Cerebellar nuclear complex (tissue), 1 donor: ENCODE data around the gene RAB15.

Source experiments
- DNase-seq, 2 experiments: peaks; one replicate each; lab custom pipeline; 2025; lab: John Stamatoyannopoulos, UW

RAB15 gene

GRCh38 chr14:64971943-64972791 is at the start of gene RAB15:
Gene RAB15 (minus strand): TSS chr14:64972336. CDS start chr14:64972076, 260 bp downstream.
- DNase-seq, result no peak

DNA sequence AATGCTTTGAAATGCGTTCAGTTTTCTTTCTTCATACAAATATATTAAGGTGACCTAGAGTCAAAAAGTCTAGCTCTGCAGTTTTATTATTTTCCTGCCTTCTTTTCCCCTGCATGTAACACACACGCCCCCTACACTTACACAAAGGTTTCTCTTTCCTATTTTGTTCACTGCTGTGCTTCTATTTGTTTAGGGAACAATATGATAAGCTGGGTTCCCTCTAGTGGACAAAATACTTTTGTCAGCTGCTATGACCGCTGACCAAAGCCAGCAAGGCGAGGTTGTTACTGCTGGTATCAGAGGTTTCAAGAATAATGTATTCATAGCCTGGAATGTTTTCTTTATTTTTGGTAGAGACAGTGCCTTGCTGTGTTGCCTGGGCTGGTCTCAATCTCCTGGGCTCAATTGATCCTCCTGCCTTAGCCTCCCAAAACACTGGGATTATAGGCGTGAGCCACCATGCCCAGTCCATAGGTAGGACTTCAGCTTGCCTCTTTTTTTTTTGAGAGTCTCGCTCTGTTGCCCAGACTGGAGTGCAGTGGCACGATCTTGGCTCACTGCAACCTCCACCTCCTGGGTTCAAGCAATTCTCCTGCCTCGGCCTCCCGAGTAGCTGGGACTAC is 47.9 kb upstream of the RAB15 start:
- peak in 1 of 2 experiments; percentile 30 for DNase-seq

- no peak for DNase-seq
Measured at GRCh38 chr14:65016471-65016870, 44.3 kb upstream of the RAB15 start.

- DNase-seq, result peak; percentile 89 to 93
Measured at GRCh38 chr14:65015391-65015790, 43.3 kb upstream of the RAB15 start.

- DNase-seq, result no peak
Measured at GRCh38 chr14:65012353-65012752, 40.2 kb upstream of the RAB15 start.

DNA sequence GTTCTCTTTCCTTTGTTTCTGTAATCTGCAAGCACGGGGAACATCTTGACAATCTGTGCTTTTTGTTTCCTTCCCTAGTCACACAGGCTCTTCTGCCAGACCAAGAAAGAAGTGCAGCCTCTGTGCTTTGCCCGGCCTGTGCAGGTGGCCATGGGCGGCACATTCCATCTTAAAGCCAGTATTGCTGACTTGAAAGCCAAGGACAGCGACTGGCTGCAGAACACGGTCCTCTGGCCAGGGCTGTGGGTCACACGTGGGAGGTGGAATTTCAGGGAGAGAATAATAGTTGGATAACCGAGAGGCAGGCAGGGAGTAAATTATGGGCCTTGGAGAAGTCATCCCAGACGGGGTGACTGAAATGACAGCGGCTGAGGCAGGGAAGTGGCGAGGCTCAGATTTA is 39.4 kb upstream of the RAB15 start:
- no peak for DNase-seq

DNA sequence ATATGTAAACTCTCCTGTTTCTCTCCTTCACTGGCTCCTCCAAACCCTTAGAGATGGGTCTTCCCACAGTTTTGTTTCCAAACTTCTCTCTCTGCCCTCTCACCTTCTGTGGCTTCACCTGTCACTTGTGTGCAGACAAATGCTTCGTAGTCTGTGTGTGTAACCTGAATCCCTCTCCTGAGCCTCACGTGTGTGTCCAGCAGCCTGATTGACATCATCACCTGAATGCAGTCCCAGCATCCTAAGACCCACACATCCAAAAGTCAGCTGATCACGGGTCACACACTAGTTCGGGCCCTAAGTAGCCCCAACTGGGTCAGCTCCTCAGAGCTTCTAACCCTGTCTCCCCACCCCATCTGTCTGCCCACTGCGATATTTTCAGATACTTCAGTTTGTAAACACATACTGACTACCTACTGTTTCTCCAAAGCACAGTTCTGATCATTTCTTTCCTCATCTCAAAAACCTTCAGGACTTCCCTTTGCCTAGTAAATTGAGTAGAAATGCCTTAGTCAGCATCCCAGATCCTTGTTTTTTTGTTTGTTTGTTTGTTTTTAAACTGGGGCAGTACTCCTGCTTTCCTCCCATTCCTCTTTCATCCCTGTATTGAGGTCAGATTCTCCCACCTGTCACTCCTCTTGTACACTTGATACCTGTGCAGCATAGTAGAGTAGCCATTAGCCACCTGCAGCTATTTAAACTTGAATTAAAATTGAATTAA is 38.2 kb upstream of the RAB15 start:
- DNase-seq, result no peak

DNA sequence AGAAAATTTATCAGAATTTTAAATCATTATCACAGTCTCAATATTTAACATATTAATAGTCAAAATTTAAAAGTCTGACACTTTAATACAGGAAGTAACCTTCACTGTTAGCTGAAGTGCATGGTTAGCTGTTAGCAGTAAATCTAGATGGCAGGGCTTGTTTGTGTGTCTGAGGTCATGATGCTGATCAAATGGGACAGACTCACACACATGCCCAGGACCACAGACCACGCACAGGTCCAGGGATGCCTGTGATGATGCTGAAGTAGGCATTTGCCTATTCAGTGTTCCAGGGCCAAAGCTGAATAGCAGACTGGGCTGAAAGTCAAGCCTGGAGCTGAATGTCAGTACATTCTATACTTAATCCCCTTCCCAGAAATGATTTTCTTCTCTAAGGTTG is 35.1 kb upstream of the RAB15 start:
- DNase-seq, result no peak

GRCh38 chr14:65006261-65006721 is 34.2 kb upstream of the RAB15 start:
- no peak for DNase-seq

DNA sequence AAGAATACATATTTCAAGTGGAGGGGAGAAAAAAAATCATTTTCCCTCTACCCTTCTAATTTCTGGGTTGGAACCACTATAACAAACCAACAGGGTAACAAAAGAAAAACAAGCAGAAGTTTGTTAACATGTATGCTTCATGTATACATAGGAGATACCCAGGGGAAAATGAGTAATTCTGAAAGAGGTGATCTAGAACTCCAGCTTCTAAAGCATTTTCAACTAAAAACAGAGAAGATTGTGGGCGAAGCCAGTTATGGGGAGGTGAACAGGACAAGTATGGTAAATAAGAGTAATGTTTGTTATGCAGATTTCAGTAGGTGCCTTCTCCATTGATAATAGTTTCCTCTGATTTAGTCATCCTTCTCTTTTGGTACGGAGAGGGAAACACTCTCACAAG is 31.3 kb upstream of the RAB15 start:
- DNase-seq, result no peak

- DNase-seq, result no peak
Measured at GRCh38 chr14:65002586-65003210, 30.6 kb upstream of the RAB15 start.

DNA sequence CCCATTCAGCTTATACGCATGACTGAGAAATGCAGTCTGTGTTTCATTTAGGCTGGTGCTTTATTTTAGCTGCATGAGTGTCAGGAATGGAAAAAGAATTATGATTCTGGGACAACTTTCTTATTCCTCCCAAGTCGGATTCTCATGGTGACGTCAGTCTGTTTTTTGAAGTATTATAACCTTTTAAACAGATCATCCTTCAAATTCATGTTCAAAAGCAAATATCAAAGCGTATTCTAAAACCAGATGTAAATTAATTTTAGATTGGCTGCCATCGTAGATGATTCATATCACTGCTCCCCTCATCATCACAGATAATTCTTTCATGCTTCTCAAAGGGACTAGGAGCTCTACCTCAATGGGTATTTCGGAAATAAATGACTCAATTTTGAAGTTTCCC is 29.6 kb upstream of the RAB15 start:
- DNase-seq, result no peak

GRCh38 chr14:65000898-65001591 is 28.9 kb upstream of the RAB15 start:
- no peak for DNase-seq

DNA sequence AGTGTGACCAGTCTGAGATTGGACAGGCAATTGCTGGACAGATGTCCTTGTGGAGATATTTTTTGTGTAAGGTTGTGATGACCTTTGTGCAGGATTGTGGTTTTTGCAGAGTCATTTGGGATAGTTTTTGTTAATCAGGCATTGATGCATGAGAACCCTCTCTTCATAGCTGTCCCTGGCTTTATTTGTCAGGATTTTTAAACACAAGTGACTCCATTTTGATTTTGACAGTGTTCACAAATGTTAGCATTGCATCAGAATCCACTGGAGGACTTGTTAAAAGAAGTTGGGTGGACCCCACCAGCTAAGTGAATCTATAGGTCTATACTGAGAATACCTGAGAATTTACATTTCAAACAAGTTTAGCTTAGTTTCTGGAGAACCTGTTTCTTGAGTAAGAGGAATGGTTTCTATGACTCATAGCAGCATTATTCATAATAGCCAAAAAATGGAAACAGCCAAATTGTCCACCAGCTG is 26.4 kb upstream of the RAB15 start:
- DNase-seq, result no peak

GRCh38 chr14:64997108-64997794 is 25.1 kb upstream of the RAB15 start:
- DNase-seq, result no peak

- DNase-seq, result no peak
Measured at GRCh38 chr14:64995291-64995690, 23.2 kb upstream of the RAB15 start.

DNA sequence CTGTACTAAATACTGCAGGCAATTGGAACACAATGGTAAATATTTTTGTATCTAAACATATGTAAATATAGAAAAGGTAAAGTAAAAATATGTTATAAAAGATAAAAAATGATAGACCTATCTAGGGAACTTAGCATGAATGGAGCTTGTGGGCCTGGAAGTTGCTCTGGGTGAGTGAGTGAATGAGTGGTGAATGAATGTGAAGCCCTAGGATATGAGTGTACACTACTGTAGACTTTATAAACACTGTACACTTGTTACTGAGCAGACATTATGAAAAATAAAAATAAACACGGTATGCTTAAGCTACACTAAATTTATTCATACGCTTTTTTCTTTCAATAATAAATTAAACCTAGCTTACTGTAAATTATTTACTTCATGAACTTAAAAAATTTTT is 22.4 kb upstream of the RAB15 start:
- DNase-seq, result no peak

DNA sequence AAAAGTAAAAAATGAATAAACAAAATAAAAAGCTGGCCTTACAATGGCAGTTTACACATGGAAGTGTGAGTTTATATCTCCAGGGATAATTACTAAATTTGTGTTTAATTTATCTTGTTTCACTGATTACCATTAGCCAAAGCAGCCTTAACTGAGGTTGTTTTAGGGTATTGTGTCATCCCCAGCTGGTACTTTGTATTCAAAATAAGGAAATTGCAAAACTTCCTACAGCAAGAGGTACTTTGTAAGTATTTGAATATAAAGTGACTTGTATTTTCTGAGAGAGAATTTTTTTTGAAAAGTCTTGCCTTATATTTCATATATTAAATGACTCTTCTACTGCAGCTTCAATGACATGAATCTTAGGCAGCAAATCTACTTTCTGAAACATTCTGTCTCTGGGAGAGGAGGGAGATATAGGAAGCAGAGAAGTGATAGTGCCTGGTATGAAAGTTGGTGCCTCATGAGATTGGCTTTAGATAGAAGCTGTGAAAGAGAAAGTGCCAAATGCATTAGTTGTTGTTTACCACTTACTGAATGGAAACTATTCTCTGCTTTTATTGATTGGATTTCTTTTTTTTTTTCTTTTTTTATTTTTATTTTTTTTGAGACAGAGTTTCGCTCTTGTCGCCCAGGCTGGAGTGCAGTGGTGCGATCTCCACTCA is 21.3 kb upstream of the RAB15 start:
- DNase-seq, result no peak

GRCh38 chr14:64992328-64992885 is 20.3 kb upstream of the RAB15 start:
- DNase-seq, result no peak

DNA sequence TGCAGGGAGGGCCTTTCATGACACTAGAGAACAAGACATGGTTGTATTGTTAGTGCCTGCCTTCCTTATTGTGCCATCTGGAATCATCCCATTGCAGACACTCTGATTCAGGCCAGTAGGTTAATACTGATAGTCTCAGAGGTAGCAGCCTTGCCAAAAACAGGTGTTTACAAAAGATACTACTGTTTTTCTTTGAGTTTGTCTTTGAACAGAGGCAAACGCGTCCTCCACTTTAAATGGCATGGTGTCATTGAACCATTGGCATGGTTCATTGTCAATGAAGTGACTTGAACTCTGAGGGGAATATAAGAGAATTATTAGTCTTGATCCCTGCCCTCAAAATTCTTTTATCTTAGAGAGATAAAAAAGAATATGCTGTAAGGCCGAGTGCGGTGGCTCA is 18.8 kb upstream of the RAB15 start:
- no peak for DNase-seq
